ENCODE results near the gene DLGAP1. TPM values are rescaled to one million over a fixed set of nuclear protein-coding genes. Genes with fewer than 3 reads are reported as not detected.

The DLGAP1 gene
- total RNA-seq, 1 experiment from 2014 or later = not detected

DNA sequence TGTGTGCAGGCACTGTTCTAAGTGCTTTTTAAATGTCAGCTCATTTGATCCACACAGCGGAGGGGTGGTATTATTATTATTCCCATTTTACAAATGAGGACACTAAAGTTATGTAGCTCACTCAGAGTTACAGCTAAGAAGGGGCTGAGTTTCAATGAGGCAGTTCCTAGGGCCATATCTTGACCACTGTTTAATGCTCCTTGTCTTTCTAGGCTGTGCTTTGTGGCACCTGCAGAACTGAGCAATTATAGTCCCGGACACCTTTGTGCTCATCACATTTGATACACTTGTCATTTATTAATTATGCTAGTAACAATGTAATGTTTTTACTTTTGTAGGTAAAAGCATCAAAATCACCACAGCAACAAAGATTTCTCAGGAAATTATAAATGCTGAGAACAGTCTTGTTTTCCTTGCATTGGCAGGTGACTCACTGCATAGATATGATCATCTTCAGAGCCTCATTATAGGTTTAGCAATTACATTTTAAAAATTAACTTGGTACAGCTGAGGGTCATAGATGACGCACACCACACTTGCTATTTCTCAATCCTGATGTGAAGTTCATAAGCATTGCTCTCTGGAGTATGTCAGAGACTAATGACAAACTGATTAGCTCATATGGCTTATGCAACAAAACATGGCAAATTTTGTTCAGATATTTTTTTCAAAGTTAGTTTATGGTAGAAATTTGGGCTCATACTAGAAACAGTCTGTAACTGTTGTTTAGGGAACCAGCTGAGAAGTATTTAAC is 638.3 kb downstream of the DLGAP1 start:
- Mint-ChIP-seq H3K9me3 (ENCODE audit: unreplicated experiment) (no peaks in the 10 kb centered on the region), H3K4me3 (ENCODE audit: unreplicated experiment) (no peak overlapping the region), H3K27ac (ENCODE audit: low read depth, unreplicated experiment) (peak overlapping the region; percentile 67), H3K36me3 (ENCODE audit: insufficient read depth, unreplicated experiment) (no peaks in the 10 kb centered on the region), H3K27me3 (ENCODE audit: insufficient read depth, unreplicated experiment) (no peaks in the 10 kb centered on the region), H3K4me1 (ENCODE audit: insufficient read depth, unreplicated experiment) (peaks cover 23% of the 10 kb centered on the region)
- TF ChIP-seq, protein P1, sequence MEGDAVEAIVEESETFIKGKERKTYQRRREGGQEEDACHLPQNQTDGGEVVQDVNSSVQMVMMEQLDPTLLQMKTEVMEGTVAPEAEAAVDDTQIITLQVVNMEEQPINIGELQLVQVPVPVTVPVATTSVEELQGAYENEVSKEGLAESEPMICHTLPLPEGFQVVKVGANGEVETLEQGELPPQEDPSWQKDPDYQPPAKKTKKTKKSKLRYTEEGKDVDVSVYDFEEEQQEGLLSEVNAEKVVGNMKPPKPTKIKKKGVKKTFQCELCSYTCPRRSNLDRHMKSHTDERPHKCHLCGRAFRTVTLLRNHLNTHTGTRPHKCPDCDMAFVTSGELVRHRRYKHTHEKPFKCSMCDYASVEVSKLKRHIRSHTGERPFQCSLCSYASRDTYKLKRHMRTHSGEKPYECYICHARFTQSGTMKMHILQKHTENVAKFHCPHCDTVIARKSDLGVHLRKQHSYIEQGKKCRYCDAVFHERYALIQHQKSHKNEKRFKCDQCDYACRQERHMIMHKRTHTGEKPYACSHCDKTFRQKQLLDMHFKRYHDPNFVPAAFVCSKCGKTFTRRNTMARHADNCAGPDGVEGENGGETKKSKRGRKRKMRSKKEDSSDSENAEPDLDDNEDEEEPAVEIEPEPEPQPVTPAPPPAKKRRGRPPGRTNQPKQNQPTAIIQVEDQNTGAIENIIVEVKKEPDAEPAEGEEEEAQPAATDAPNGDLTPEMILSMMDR (IDR thresholded peaks at IDR 0.05; ENCODE audit: unreplicated experiment) = no peak
- peak; percentile 79 for DNase-seq (ENCODE audit: unreplicated experiment)
- CTCF ChIA-PET = interaction anchor here (0.7 to 2.9 kb wide), 4 partner anchors 45 to 112 kb away, joined by 3 to 17 read pairs (median 6); no protein-coding TSS in a partner anchor
- BruUV-seq (replicated peaks) = no TSS peak
- POLR2A ChIA-PET = interaction anchor here (0.8 to 2.0 kb wide), 4 partner anchors 9 to 728 kb away, joined by 3 to 10 read pairs (median 4); no protein-coding TSS in a partner anchor
- intact Hi-C loops (cut with micrococcal nuclease) = no loop called here

DNA sequence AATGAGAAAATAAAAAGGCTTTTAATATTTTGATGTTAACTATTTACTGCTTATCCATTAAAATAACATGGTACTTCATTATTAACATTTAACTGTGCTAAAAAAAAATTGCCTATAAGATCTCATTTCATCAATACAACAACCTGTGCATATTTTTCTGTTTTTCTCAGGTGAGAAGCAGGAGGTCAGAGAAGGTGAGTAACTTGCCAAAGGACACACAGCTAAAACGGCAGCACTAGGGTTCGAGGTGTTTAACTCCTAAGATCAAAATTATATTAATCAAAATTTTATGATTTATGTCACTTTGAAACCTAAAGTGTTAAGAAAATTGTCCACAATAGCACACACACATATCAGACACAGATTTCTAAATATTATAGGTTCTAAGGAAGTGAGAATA is 639.1 kb downstream of the DLGAP1 start:
- no peak for DNase-seq (ENCODE audit: unreplicated experiment)
- intact Hi-C loops (cut with micrococcal nuclease) = no loop called here
- no peak overlapping the region for H3K4me3 Mint-ChIP-seq (ENCODE audit: unreplicated experiment)
- CTCF ChIA-PET = interaction anchor here (2.7 to 2.9 kb wide), 2 partner anchors 45 to 54 kb away, joined by 9 to 17 read pairs; no protein-coding TSS in a partner anchor
- H3K27ac Mint-ChIP-seq (ENCODE audit: low read depth, unreplicated experiment) = peak overlapping the region; percentile 1
- TF ChIP-seq, protein P1 (IDR thresholded peaks at IDR 0.05; ENCODE audit: unreplicated experiment) = no peak
- no peaks in the 10 kb centered on the region for H3K27me3 Mint-ChIP-seq (ENCODE audit: insufficient read depth, unreplicated experiment)
- POLR2A ChIA-PET = interaction anchor here (0.7 to 2.0 kb wide), 4 partner anchors 10 to 59 kb away, joined by 3 to 10 read pairs (median 4); no protein-coding TSS in a partner anchor
- H3K36me3 Mint-ChIP-seq (ENCODE audit: insufficient read depth, unreplicated experiment) = no peaks in the 10 kb centered on the region
- no TSS peak for BruUV-seq (replicated peaks)
- no peaks in the 10 kb centered on the region for H3K9me3 Mint-ChIP-seq (ENCODE audit: unreplicated experiment)
- peaks cover 23% of the 10 kb centered on the region for H3K4me1 Mint-ChIP-seq (ENCODE audit: insufficient read depth, unreplicated experiment)

DNA sequence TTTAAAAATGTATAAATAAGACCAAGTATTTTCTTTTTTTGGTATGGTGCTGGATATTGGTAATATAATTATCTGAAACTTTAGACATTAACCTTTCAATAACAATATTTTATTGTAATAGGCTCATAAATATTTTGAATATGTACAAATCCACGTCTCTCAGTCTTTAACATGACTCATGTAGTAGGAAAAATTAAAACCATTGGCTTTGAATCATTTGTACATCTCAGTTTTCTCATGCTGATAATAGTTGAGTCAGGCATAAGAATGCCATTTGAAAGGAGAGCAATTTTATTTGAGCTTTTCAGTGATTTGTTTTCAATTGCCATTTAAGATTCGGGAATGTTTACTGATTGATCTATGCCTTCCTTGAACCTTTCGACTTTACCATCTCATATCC is 640.3 kb downstream of the DLGAP1 start:
- no peak overlapping the region for H3K27ac Mint-ChIP-seq (ENCODE audit: low read depth, unreplicated experiment)
- no peaks in the 10 kb centered on the region for H3K36me3 Mint-ChIP-seq (ENCODE audit: insufficient read depth, unreplicated experiment)
- TF ChIP-seq, protein P1 (IDR thresholded peaks at IDR 0.05; ENCODE audit: unreplicated experiment) = no peak
- no peak for DNase-seq (ENCODE audit: unreplicated experiment)
- H3K9me3 Mint-ChIP-seq (ENCODE audit: unreplicated experiment) = no peaks in the 10 kb centered on the region
- CTCF ChIA-PET = interaction anchor here (1.1 to 1.2 kb wide), 2 partner anchors 43 to 180 kb away, joined by 4 to 8 read pairs; no protein-coding TSS in a partner anchor
- BruUV-seq (replicated peaks) = no TSS peak
- POLR2A ChIA-PET = interaction anchor here (1.0 kb wide), 1 partner anchor 10 kb away, joined by 4 read pairs; no protein-coding TSS in a partner anchor
- H3K27me3 Mint-ChIP-seq (ENCODE audit: insufficient read depth, unreplicated experiment) = no peaks in the 10 kb centered on the region
- no peak overlapping the region for H3K4me3 Mint-ChIP-seq (ENCODE audit: unreplicated experiment)
- intact Hi-C loops (cut with micrococcal nuclease) = no loop called here
- peaks cover 28% of the 10 kb centered on the region for H3K4me1 Mint-ChIP-seq (ENCODE audit: insufficient read depth, unreplicated experiment)

DNA sequence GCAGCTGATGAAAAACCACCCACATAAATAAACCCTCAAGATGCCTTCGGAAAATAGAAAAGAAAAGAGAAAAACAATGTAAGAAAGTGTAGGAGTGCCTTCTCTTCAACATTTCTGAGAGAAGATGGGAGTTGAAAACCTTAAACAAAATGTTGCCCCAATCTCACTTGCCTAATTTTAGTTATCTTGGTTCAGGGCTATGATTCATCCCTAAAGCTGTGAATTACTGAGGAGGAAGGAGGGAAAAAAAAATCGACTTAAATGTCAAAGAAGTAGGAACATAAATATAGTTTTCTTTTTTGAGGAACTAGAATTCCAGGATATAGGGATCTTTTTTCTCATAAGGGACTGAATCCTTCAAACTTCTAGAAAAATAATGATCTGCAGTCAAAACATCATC is 644.8 kb downstream of the DLGAP1 start:
- Mint-ChIP-seq H3K27ac (ENCODE audit: low read depth, unreplicated experiment) (peak overlapping the region; percentile 46), H3K9me3 (ENCODE audit: unreplicated experiment) (no peaks in the 10 kb centered on the region), H3K4me3 (ENCODE audit: unreplicated experiment) (no peak overlapping the region), H3K27me3 (ENCODE audit: insufficient read depth, unreplicated experiment) (no peaks in the 10 kb centered on the region), H3K4me1 (ENCODE audit: insufficient read depth, unreplicated experiment) (peaks cover 12% of the 10 kb centered on the region), H3K36me3 (ENCODE audit: insufficient read depth, unreplicated experiment) (no peaks in the 10 kb centered on the region)
- ChIA-PET CTCF (interaction anchor here (0.8 to 1.9 kb wide), 4 partner anchors 39 to 185 kb away, joined by 3 to 8 read pairs (median 4); no protein-coding TSS in a partner anchor), POLR2A (interaction anchor here (0.6 kb wide), 1 partner anchor 39 kb away, joined by 3 read pairs; no protein-coding TSS in a partner anchor)
- no peak for DNase-seq (ENCODE audit: unreplicated experiment)
- TF ChIP-seq, protein P1 (IDR thresholded peaks at IDR 0.05; ENCODE audit: unreplicated experiment) = no peak
- intact Hi-C loops (cut with micrococcal nuclease) = no loop called here
- BruUV-seq (replicated peaks) = no TSS peak
